DND-41 (cell line): ENCODE measurements around the gene GATA3.

ENCODE experiments used
- CTCF ChIP-seq: IDR thresholded peaks from 2 replicates; pipeline ENCODE4 v1.5.1; 2012; ENCODE audit warnings: borderline replicate concordance, low read length, moderate library complexity, mild to moderate bottlenecking; ENCODE audit not compliant: poor library complexity, severe bottlenecking; ENCODE audit errors: extremely low read depth
- EZH2 ChIP-seq: IDR thresholded peaks from 3 replicates; pipeline ENCODE4 v1.6.1; 2012; ENCODE audit warnings: borderline replicate concordance, low read depth, mild to moderate bottlenecking, moderate library complexity, low read length, inconsistent platforms; ENCODE audit not compliant: severe bottlenecking

GRCh38 chr10:8009031-8009430 lies 45.5 kb upstream of the GATA3 start:
- TF ChIP-seq EZH2, result no peak
- no peak for TF ChIP-seq CTCF
